Measurements from ENCODE around the gene PKP1.

Gene PKP1

GRCh38 chr1:201320168-201320788, 37.0 kb downstream of the PKP1 start:
- no peak overlapping the region for H4K8ac ChIP-seq (ENCODE audit: low read depth, low read length)
- H3K4me1 ChIP-seq (ENCODE audit: control insufficient read depth, low read depth, low read length): no peaks in the 10 kb centered on the region
- DNase-seq: no peak
- H3K4me3 ChIP-seq (ENCODE audit: low read length): no peak overlapping the region
- H3K4me2 ChIP-seq (ENCODE audit: low read length): no peak overlapping the region
- H2BK5ac ChIP-seq (ENCODE audit: low read length): no peak overlapping the region
- no CpG with 5 or more reads among the region's 12 CpGs for WGBS (ENCODE audit: extremely low coverage, insufficient coverage, low lambda C conversion rate)
- no peak overlapping the region for H3K27ac ChIP-seq (ENCODE audit: low read depth, low read length)
- no peak overlapping the region for H2BK15ac ChIP-seq (replicated peaks; ENCODE audit: low read depth)
- H3K18ac ChIP-seq (ENCODE audit: low read length): no peak overlapping the region
- no peak overlapping the region for H3K4ac ChIP-seq (ENCODE audit: low read depth, low read length)
- no peak overlapping the region for H4K5ac ChIP-seq (ENCODE audit: low read length)
- H2AK5ac ChIP-seq (ENCODE audit: low read length): no peak overlapping the region
- no peak overlapping the region for H3K9ac ChIP-seq (ENCODE audit: low read length)
- H3K79me2 ChIP-seq (ENCODE audit: control insufficient read depth, insufficient read depth, low read length): no peaks in the 10 kb centered on the region
- H2BK120ac ChIP-seq (ENCODE audit: low read depth, low read length): no peak overlapping the region
- H3K23ac ChIP-seq (ENCODE audit: low read length): no peak overlapping the region
- no peaks in the 10 kb centered on the region for H3K36me3 ChIP-seq (ENCODE audit: control insufficient read depth, insufficient read depth, low read length)
- no peaks in the 10 kb centered on the region for H3K27me3 ChIP-seq (ENCODE audit: insufficient read depth, low read length, poor library complexity)
- no peaks in the 10 kb centered on the region for H3K79me1 ChIP-seq (ENCODE audit: low read length)
- no peak overlapping the region for H3K56ac ChIP-seq (ENCODE audit: low read length)

GRCh38 chr1:201321826-201322390, 38.6 kb downstream of the PKP1 start:
- no peak overlapping the region for H2BK15ac ChIP-seq (replicated peaks; ENCODE audit: low read depth)
- no peak overlapping the region for H3K4me3 ChIP-seq (ENCODE audit: low read length)
- H3K4ac ChIP-seq (ENCODE audit: low read depth, low read length): no peak overlapping the region
- no peaks in the 10 kb centered on the region for H3K4me1 ChIP-seq (ENCODE audit: control insufficient read depth, low read depth, low read length)
- no peak overlapping the region for H3K9ac ChIP-seq (ENCODE audit: low read length)
- H2AK5ac ChIP-seq (ENCODE audit: low read length): no peak overlapping the region
- H4K5ac ChIP-seq (ENCODE audit: low read length): no peak overlapping the region
- H2BK120ac ChIP-seq (ENCODE audit: low read depth, low read length): no peak overlapping the region
- H3K27me3 ChIP-seq (ENCODE audit: insufficient read depth, low read length, poor library complexity): no peaks in the 10 kb centered on the region
- no peak overlapping the region for H4K8ac ChIP-seq (ENCODE audit: low read depth, low read length)
- H3K4me2 ChIP-seq (ENCODE audit: low read length): no peak overlapping the region
- no peaks in the 10 kb centered on the region for H3K79me1 ChIP-seq (ENCODE audit: low read length)
- no peaks in the 10 kb centered on the region for H3K79me2 ChIP-seq (ENCODE audit: control insufficient read depth, insufficient read depth, low read length)
- no peak overlapping the region for H3K27ac ChIP-seq (ENCODE audit: low read depth, low read length)
- DNase-seq: no peak
- WGBS (ENCODE audit: extremely low coverage, insufficient coverage, low lambda C conversion rate): no CpG with 5 or more reads among the region's 15 CpGs
- H2BK5ac ChIP-seq (ENCODE audit: low read length): no peak overlapping the region
- H3K18ac ChIP-seq (ENCODE audit: low read length): no peak overlapping the region
- H3K23ac ChIP-seq (ENCODE audit: low read length): no peak overlapping the region
- no peak overlapping the region for H3K56ac ChIP-seq (ENCODE audit: low read length)
- no peaks in the 10 kb centered on the region for H3K36me3 ChIP-seq (ENCODE audit: control insufficient read depth, insufficient read depth, low read length)

- no peak for DNase-seq
- Histone ChIP-seq H3K4me2 (ENCODE audit: low read length) (no peak overlapping the region), H2BK120ac (ENCODE audit: low read depth, low read length) (no peak overlapping the region), H3K79me2 (ENCODE audit: control insufficient read depth, insufficient read depth, low read length) (no peaks in the 10 kb centered on the region), H3K79me1 (ENCODE audit: low read length) (no peaks in the 10 kb centered on the region), H3K27ac (ENCODE audit: low read depth, low read length) (no peak overlapping the region), H3K56ac (ENCODE audit: low read length) (no peak overlapping the region), H3K4ac (ENCODE audit: low read depth, low read length) (no peak overlapping the region), H4K5ac (ENCODE audit: low read length) (no peak overlapping the region), H3K23ac (ENCODE audit: low read length) (no peak overlapping the region), H2BK15ac (replicated peaks; ENCODE audit: low read depth) (no peak overlapping the region), H2AK5ac (ENCODE audit: low read length) (no peak overlapping the region), H3K18ac (ENCODE audit: low read length) (no peak overlapping the region), H3K36me3 (ENCODE audit: control insufficient read depth, insufficient read depth, low read length) (no peaks in the 10 kb centered on the region), H3K9ac (ENCODE audit: low read length) (no peak overlapping the region), H4K8ac (ENCODE audit: low read depth, low read length) (no peak overlapping the region), H3K4me1 (ENCODE audit: control insufficient read depth, low read depth, low read length) (no peaks in the 10 kb centered on the region), H2BK5ac (ENCODE audit: low read length) (no peak overlapping the region), H3K27me3 (ENCODE audit: insufficient read depth, low read length, poor library complexity) (no peaks in the 10 kb centered on the region), H3K4me3 (ENCODE audit: low read length) (no peak overlapping the region)
- no CpG with 5 or more reads among the region's 12 CpGs for WGBS (ENCODE audit: extremely low coverage, insufficient coverage, low lambda C conversion rate)
Observed at GRCh38 chr1:201322653-201323510, 39.6 kb downstream of the PKP1 start.

GRCh38 chr1:201324306-201324705, 41.0 kb downstream of the PKP1 start:
- no peak overlapping the region for H3K27ac ChIP-seq (ENCODE audit: low read depth, low read length)

GRCh38 chr1:201324821-201325677, 41.7 kb downstream of the PKP1 start:
- Histone ChIP-seq H3K23ac (ENCODE audit: low read length) (no peak overlapping the region), H3K56ac (ENCODE audit: low read length) (no peak overlapping the region), H3K4ac (ENCODE audit: low read depth, low read length) (no peak overlapping the region), H2AK5ac (ENCODE audit: low read length) (no peak overlapping the region), H4K5ac (ENCODE audit: low read length) (no peak overlapping the region), H3K9ac (ENCODE audit: low read length) (no peak overlapping the region), H3K79me1 (ENCODE audit: low read length) (no peaks in the 10 kb centered on the region), H3K18ac (ENCODE audit: low read length) (no peak overlapping the region), H2BK15ac (replicated peaks; ENCODE audit: low read depth) (no peak overlapping the region), H2BK120ac (ENCODE audit: low read depth, low read length) (no peak overlapping the region), H2BK5ac (ENCODE audit: low read length) (no peak overlapping the region), H3K79me2 (ENCODE audit: control insufficient read depth, insufficient read depth, low read length) (no peaks in the 10 kb centered on the region), H3K36me3 (ENCODE audit: control insufficient read depth, insufficient read depth, low read length) (no peaks in the 10 kb centered on the region), H3K4me2 (ENCODE audit: low read length) (no peak overlapping the region), H3K4me1 (ENCODE audit: control insufficient read depth, low read depth, low read length) (no peaks in the 10 kb centered on the region), H3K27me3 (ENCODE audit: insufficient read depth, low read length, poor library complexity) (no peaks in the 10 kb centered on the region), H3K4me3 (ENCODE audit: low read length) (no peak overlapping the region), H4K8ac (ENCODE audit: low read depth, low read length) (no peak overlapping the region), H3K27ac (ENCODE audit: low read depth, low read length) (no peak overlapping the region)
- WGBS (ENCODE audit: extremely low coverage, insufficient coverage, low lambda C conversion rate): no CpG with 5 or more reads among the region's 16 CpGs
- DNase-seq: no peak

More at GRCh38 chr1:201324306-201324705, 41.0 kb downstream of the PKP1 start:
- Histone ChIP-seq H2BK5ac (ENCODE audit: low read length) (no peak overlapping the region), H3K23ac (ENCODE audit: low read length) (no peak overlapping the region), H3K79me2 (ENCODE audit: control insufficient read depth, insufficient read depth, low read length) (no peaks in the 10 kb centered on the region), H3K36me3 (ENCODE audit: control insufficient read depth, insufficient read depth, low read length) (no peaks in the 10 kb centered on the region), H3K4me3 (ENCODE audit: low read length) (no peak overlapping the region), H3K4me1 (ENCODE audit: control insufficient read depth, low read depth, low read length) (no peaks in the 10 kb centered on the region), H2AK5ac (ENCODE audit: low read length) (no peak overlapping the region), H2BK120ac (ENCODE audit: low read depth, low read length) (no peak overlapping the region), H2BK15ac (replicated peaks; ENCODE audit: low read depth) (no peak overlapping the region), H3K27me3 (ENCODE audit: insufficient read depth, low read length, poor library complexity) (no peaks in the 10 kb centered on the region), H3K9ac (ENCODE audit: low read length) (no peak overlapping the region), H4K8ac (ENCODE audit: low read depth, low read length) (no peak overlapping the region), H3K4me2 (ENCODE audit: low read length) (no peak overlapping the region), H4K5ac (ENCODE audit: low read length) (no peak overlapping the region), H3K79me1 (ENCODE audit: low read length) (no peaks in the 10 kb centered on the region), H3K56ac (ENCODE audit: low read length) (no peak overlapping the region), H3K4ac (ENCODE audit: low read depth, low read length) (no peak overlapping the region), H3K18ac (ENCODE audit: low read length) (no peak overlapping the region)
- no peak for DNase-seq
- no CpG with 5 or more reads among the region's 4 CpGs for WGBS (ENCODE audit: extremely low coverage, insufficient coverage, low lambda C conversion rate)
